ENCODE measurements around the gene PPP1R9B.

DNA sequence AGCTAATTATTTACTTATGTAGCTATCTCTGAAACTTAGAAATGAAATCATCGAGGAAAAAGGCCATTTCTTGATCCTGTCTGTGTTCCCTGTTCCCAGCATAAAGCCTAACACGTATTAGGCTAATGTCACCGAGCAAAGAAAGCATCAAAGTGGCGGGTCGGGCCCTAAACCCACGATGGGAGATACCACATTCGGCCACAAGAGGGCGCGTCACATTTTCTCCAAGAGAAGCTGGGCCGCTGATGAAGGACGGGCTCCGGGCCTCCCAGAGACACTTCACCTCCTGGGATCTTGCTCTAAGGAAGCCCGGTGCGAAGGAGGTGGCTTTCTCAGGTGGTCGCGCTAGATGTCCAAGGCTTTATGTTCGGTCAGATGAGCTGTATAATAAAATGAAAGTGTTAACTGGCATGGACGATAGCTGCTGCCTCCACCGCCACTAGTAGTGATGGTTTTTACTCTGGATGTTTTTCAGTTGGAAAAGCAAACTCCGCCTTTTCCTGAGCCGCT, 56.2 kb downstream of the PPP1R9B start:
- TF ChIP-seq POLR2A (IDR thresholded peaks at IDR 0.05; ENCODE audit: low read length) (no peak), GATA1 (IDR thresholded peaks at IDR 0.05; ENCODE audit: low read depth, low read length) (no peak)

Measured in erythroblast (primary cell).